Globus pallidus (tissue), 1 donor: ENCODE results near the gene KCTD17.

Experiments used
- DNase-seq: peaks from one replicate; pipeline ENCODE4 v3.0.0-alpha.2; 2015; ENCODE audit warnings: low spot score

Gene KCTD17

GRCh38 chr22:37103656-37104452 is 52.3 kb downstream of the KCTD17 start:
- DNase-seq: no peak

- no peak for DNase-seq
Observed at GRCh38 chr22:37105154-37105553, 53.6 kb downstream of the KCTD17 start.

GRCh38 chr22:37105990-37106389 is 54.4 kb downstream of the KCTD17 start:
- DNase-seq: no peak

- DNase-seq: no peak
Observed at GRCh38 chr22:37107816-37108621, 56.5 kb downstream of the KCTD17 start.

- DNase-seq: no peak
Observed at GRCh38 chr22:37109242-37109917, 57.8 kb downstream of the KCTD17 start, which contains the start of gene TMPRSS6. TSS of gene TMPRSS6 (minus strand) at chr22:37109713. CDS start at chr22:37103417, 6,296 bp downstream.

- no peak for DNase-seq
Observed at GRCh38 chr22:37111156-37111717, 59.7 kb downstream of the KCTD17 start.

- DNase-seq: no peak
Observed at GRCh38 chr22:37112084-37112728, 60.7 kb downstream of the KCTD17 start.
